Caki2 (cell line): ENCODE measurements around the gene CPA5. TPM values are rescaled to one million over a fixed set of nuclear protein-coding genes. Genes with fewer than 3 reads are reported as not detected.

ENCODE experiments used
- DNase-seq: peaks from one replicate; pipeline ENCODE4 v3.0.0-alpha.2; 2015; ENCODE audit warnings: low read depth
- in situ Hi-C: cut with HindIII; loops from 2 replicates; pipeline ENCODE4 v1.10.0; 2016; ENCODE audit warnings: low sequenced_read_pairs, low pct_unique_long_range_greater_than_20kb, mixed read lengths
- total RNA-seq: library from RNA; depleted of rRNA; stranded (reverse); fragments of >200 nt; shearing (Covaris generic); gene quantifications from 2 replicates; pipeline ENCODE4 v1.2.3, GENCODE V29; 2014; ENCODE audit warnings: low replicate concordance; rRNA removed

CPA5 gene
- total RNA-seq, 1 experiment from 2014 or later = not detected

GRCh38 chr7:130405003-130405402 lies 60.4 kb downstream of the CPA5 start:
- in situ Hi-C loops = no loop called here
- DNase-seq = no peak

DNA sequence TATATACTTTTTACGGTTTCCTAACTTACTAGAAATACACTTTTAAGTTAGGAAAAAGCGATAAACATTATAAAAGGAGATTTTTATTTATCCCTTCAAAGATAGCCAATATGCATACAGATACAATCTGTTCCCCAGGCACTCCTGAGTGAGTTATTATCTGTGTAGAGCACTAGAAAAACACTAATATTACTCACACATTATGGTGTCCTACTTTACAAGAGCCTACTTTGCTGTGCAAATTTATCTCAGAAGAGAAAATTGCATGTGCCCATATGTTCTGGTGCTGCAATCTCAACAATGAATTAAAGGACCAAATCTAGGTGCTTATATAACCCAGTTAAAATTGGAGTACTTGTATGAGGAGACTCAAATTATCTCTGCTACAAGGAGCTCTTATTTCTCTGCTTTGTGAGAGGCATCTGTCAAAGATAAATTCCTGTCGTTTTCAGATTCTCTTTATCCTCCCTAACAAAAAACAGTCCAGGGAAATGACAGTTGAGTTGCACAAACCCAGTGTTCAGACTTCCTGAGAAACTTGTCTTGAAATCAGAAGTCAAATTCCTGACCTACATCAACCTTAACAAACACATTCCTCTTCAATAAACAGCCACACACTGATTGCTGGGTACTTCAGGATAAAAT lies 64.6 kb downstream of the CPA5 start:
- no peak for DNase-seq
- in situ Hi-C loops = no loop called here

DNA sequence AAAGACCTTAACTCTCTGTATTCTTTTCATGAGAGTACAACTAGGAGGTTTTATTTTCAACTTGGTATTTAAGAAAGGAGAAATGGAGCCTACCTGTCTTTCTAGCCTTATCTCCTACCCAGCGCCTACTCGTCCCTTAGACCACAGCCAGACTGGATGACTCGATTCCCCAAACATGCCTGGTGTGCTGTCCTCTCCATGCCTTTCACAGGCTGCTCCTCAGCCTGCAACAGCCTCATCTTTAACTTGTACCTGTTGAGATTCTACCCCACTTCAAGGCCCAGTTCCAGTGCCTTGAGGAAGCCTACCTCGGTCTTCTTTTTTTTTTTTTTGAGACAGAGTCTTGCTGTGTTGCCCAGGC lies 65.1 kb downstream of the CPA5 start:
- in situ Hi-C loops = no loop called here
- no peak for DNase-seq

DNA sequence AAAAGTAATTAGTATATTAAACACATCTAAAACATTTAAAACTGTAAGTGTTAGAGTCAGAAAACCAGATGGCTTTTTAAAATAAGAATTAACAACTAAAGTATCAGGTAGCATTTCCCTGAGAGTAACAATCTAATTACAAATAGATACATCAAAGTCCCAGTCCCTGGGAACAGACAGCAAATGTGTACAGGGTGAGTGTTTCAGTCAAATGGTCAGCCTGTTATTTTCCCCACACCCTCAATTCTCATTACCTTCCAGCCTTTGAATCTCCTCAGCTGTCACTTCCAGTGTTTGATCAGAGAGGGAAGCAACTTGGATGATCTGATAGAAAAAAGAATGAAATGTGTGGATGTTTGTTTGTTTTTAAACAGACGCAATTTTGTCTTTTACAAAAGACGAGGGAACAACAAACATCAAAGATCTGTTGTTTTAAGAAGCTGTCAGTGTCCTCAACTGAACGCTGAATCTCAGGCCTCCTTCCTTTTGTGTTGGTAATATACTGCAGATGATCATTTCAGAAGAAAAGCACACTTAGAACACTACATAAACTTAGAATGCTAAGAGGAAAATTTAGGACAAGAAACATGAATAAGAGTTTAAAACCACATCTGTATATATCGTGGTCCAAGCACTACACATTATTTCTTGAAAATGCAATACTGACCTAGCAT lies 66.4 kb downstream of the CPA5 start:
- DNase-seq = no peak
- in situ Hi-C loops = no loop called here

DNA sequence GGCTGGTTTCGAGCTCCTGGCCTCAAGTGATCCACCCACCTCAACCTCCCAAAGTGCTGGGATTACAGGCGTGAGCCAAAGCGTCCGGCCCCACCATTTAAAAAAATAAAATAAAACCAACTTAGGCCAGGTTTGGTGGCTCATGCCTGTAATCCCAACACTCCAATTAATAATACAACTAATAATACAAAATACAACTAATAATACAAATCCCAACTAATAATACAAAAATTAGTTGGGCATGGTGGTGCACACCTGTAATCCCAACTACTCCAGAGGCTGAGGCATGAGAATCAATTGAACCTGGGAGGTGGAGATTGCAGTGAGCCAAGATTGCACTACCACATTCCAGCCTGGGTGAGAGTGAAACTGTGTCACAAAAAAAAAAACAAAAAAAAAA lies 68.6 kb downstream of the CPA5 start:
- no peak for DNase-seq

GRCh38 chr7:130415006-130415405 lies 70.4 kb downstream of the CPA5 start:
- in situ Hi-C loops = no loop called here
- no peak for DNase-seq

More for the DNA sequence above, 68.6 kb downstream of the CPA5 start:
- in situ Hi-C loops = no loop called here

DNA sequence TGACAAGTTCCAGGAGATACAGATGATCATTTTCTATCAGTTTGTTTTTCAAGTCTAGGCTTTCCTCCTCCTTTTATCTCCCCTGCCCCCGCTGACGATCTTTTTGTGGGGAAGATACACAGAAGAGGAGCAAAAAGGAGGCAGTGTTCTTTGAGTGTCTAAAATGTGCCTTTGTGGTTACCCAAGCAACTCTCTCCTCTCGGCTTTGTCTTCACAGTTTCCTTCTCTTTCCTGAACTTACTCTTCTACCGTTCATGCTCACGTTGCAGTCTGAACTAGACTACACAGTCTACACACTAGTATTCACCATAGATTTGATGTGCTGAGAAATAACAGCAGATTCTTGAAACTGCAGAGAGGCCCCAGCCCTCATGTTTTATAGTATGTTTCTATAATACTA lies 72.6 kb downstream of the CPA5 start:
- in situ Hi-C loops = no loop called here
- DNase-seq = no peak

DNA sequence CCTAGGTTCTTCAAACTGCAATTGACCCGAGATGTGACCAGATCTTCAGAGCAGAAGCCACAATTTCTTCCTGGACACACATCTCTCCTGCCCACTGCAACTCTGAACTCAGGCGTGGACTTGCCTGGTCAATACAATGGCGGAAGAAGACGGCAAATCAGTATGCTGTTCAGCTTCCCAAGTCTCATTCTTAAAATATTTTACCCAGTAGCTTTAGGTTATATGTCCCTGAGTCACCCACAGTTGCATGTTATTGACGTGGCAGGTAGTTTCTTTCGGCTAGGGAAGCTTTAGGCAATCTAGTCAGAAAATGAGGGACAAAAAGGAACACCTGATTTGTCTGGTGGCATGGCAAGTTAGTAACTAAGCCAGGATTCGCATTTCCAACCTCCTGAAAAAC lies 73.7 kb downstream of the CPA5 start:
- in situ Hi-C loops = no loop called here
- no peak for DNase-seq

Other genes starting within 250 kb of the CPA5 start
- 4.0 and 4.5 TPM in 2 replicates for gene TMEM209, start 139.4 kb upstream of the CPA5 start, total RNA-seq
- not detected in 2 replicates for gene SSMEM1, start 137.0 kb upstream of the CPA5 start, total RNA-seq
- not detected in 2 replicates for gene CPA2, start 78.0 kb upstream of the CPA5 start, total RNA-seq
- gene CPA4, start 51.7 kb upstream of the CPA5 start, total RNA-seq = 11.6 and 23.1 TPM in 2 replicates
- not detected in 2 replicates for gene CPA1, start 35.7 kb downstream of the CPA5 start, total RNA-seq
- gene CEP41, start 96.2 kb downstream of the CPA5 start, total RNA-seq = 13.2 and 23.0 TPM in 2 replicates
- 26.0 and 28.6 TPM in 2 replicates for gene MEST, start 147.3 kb downstream of the CPA5 start, total RNA-seq